Kidney (tissue), 14 donors: ENCODE results near the gene KLHL25. TPM values are rescaled to one million over a fixed set of nuclear protein-coding genes. Genes with fewer than 3 reads are reported as not detected.

Experiments used
- DNase-seq, 5 donors: peaks; one replicate each; pipeline ENCODE4 v3.0.0-alpha.2; 2013 to 2020
- FAIRE-seq: peaks from 2 replicates; lab custom pipeline; 2012; peaks lifted over from hg19 to GRCh38; lab: Jason Lieb, UNC
- H3K27ac ChIP-seq, 2 donors: one replicate each; pipeline ENCODE4 v1.7.0; 2013; ENCODE audit warnings: low read depth in 2 of 2, low read length in 2 of 2, inconsistent platforms in 1 of 2
- H3K27me3 ChIP-seq: one replicate; pipeline ENCODE4 v1.7.1; 2013; ENCODE audit warnings: low read length, inconsistent platforms; ENCODE audit not compliant: control insufficient read depth, insufficient read depth
- H3K36me3 ChIP-seq, 3 donors: one replicate each; pipeline versions ENCODE4 v1.7.0 to v1.7.1; 2013; ENCODE audit warnings: low read length in 3 of 3, control low read depth in 1 of 3, inconsistent platforms in 1 of 3; ENCODE audit not compliant: insufficient read depth in 3 of 3, control insufficient read depth in 2 of 3
- H3K4me1 ChIP-seq, 3 donors: one replicate each; pipeline versions ENCODE4 v1.7.0 to v1.7.1; 2013; ENCODE audit warnings: low read length in 3 of 3, inconsistent platforms in 1 of 3, low read depth in 1 of 3; ENCODE audit not compliant: control insufficient read depth in 2 of 3, insufficient read depth in 2 of 3
- H3K4me3 ChIP-seq, 3 donors: one replicate each; pipeline versions ENCODE4 v1.7.0 to v1.8.1; 2013; ENCODE audit warnings: low read length in 3 of 3, control low read depth in 1 of 3, inconsistent platforms in 1 of 3
- H3K9ac ChIP-seq, 3 donors: one replicate each; pipeline versions ENCODE4 v1.7.0 to v1.7.1; 2013; ENCODE audit warnings: low read length in 3 of 3, control low read depth in 1 of 3, inconsistent platforms in 1 of 3
- H3K9me3 ChIP-seq, 3 donors: one replicate each; pipeline versions ENCODE4 v1.7.0 to v1.7.1; 2013; ENCODE audit warnings: low read length in 3 of 3, control low read depth in 1 of 3, inconsistent platforms in 1 of 3; ENCODE audit not compliant: control insufficient read depth in 2 of 3, insufficient read depth in 1 of 3
- CTCF ChIP-seq: IDR thresholded peaks from 3 replicates; pipeline ENCODE4 v1.5.1; 2012; ENCODE audit warnings: mild to moderate bottlenecking, moderate library complexity, borderline replicate concordance; ENCODE audit not compliant: insufficient read depth; ENCODE audit errors: extremely low read depth
- intact Hi-C: fragments of 100-400 bp; cut with DNase I; formaldehyde crosslinking; loops from one replicate; pipeline ENCODE4 v1.11.1; 2022
- polyA plus RNA-seq: library from polyadenylated mRNA; stranded (reverse); fragments of 350-450 nt; fragmentation: Illumina TruSeq; extraction: RNeasy Lipid Tissue Mini Kit (QIAGEN cat#74804); gene quantifications from one replicate; pipeline ENCODE4 v1.2.3, GENCODE V29; 2014; ENCODE audit warnings: low read depth, low replicate concordance; ENCODE audit not compliant: insufficient read depth
- total RNA-seq: library from RNA; stranded (reverse); fragmentation: NEBNext Ultra II Directional; extraction: Animal tissue kit (Norgen Biotek cat#: 25700); gene quantifications from one replicate; pipeline ENCODE4 v1.2.1, GENCODE V29; 2021
- donor health status: control.
- donor health status: control.
- donor health status: control.
- donor health status: control.
- donor health status: control.
- donor health status: DM: yes; HTN: yes; CAD: no.
- donor health status: Normal renal cell carcinoma (clear cell type).

Gene KLHL25
- total and polyA plus RNA-seq, 2 donors from 2014 or later = 5.3 to 8.4 TPM

- Histone ChIP-seq H3K27me3 (no peaks in the 10 kb centered on the region), H3K9ac (no peak overlapping the region), H3K4me3 (no peak overlapping the region), H3K36me3 (peaks cover 0 to 4% (median 0%) of the 10 kb centered on the region in 3 donors), H3K4me1 (peaks cover 0 to 32% (median 28%) of the 10 kb centered on the region in 3 donors), H3K27ac (peak overlapping the region in 1 of 2 donors; percentile 15), H3K9me3 (no peaks in the 10 kb centered on the region)
- DNase-seq (peak in 1 of 5 donors; percentile 74), FAIRE-seq (no peak)
- no peak for TF ChIP-seq CTCF
- intact Hi-C loops = no loop called here
Measured at GRCh38 chr15:85762039-85762755, 32.5 kb downstream of the KLHL25 start.

- TF ChIP-seq CTCF = no peak
- no peak overlapping the region for H3K27ac ChIP-seq
Measured at GRCh38 chr15:85761635-85762034, 33.1 kb downstream of the KLHL25 start.

GRCh38 chr15:85760531-85761371 lies 34.0 kb downstream of the KLHL25 start:
- peak in 1 of 5 donors; percentile 66 for DNase-seq
- intact Hi-C loops = no loop called here

More at GRCh38 chr15:85761635-85762034, 33.1 kb downstream of the KLHL25 start:
- Histone ChIP-seq H3K27me3 (no peaks in the 10 kb centered on the region), H3K36me3 (peaks cover 0 to 4% (median 0%) of the 10 kb centered on the region in 3 donors), H3K9ac (no peak overlapping the region), H3K4me3 (no peak overlapping the region), H3K9me3 (no peaks in the 10 kb centered on the region), H3K4me1 (peaks cover 0 to 31% (median 28%) of the 10 kb centered on the region in 3 donors)
- FAIRE-seq (no peak), DNase-seq (peak in 4 of 5 donors; percentile 10 to 69 (median 34))
- intact Hi-C loops = no loop called here

More at GRCh38 chr15:85760531-85761371, 34.0 kb downstream of the KLHL25 start:
- Histone ChIP-seq H3K9ac (no peak overlapping the region), H3K27ac (no peak overlapping the region), H3K9me3 (no peaks in the 10 kb centered on the region), H3K4me3 (no peak overlapping the region), H3K4me1 (peaks cover 0 to 28% (median 24%) of the 10 kb centered on the region in 3 donors), H3K27me3 (no peaks in the 10 kb centered on the region), H3K36me3 (peaks cover 0 to 4% (median 0%) of the 10 kb centered on the region in 3 donors)
- no peak for TF ChIP-seq CTCF
- FAIRE-seq = no peak
